ENCODE data around the gene C1orf105.

Gene C1orf105

GRCh38 chr1:172498857-172499256, 78.4 kb downstream of the C1orf105 start:
- no peak for DNase-seq (ENCODE audit: low spot score in 2 of 2)
- in situ Hi-C loops (cut with MboI; ENCODE audit: low sequenced_read_pairs), result no loop called here
- H3K4me3 ChIP-seq, result no peak overlapping the region

GRCh38 chr1:172499636-172500141, 79.2 kb downstream of the C1orf105 start:
- no peak for DNase-seq (ENCODE audit: low spot score in 2 of 2)
- Histone ChIP-seq H3K27me3 (ENCODE audit: low read depth) (peaks cover 3% of the 10 kb centered on the region; the same call in 1 of the 2 replicates), H3K9me3 (no peaks in the 10 kb centered on the region), H3K4me1 (peaks cover 11% of the 10 kb centered on the region), H3K4me3 (no peak overlapping the region), H3K36me3 (replicated peaks) (no peaks in the 10 kb centered on the region)
- in situ Hi-C loops (cut with MboI; ENCODE audit: low sequenced_read_pairs), result no loop called here

More at GRCh38 chr1:172498857-172499256, 78.4 kb downstream of the C1orf105 start:
- Histone ChIP-seq H3K4me1 (peaks cover 11% of the 10 kb centered on the region), H3K9me3 (no peaks in the 10 kb centered on the region), H3K27me3 (ENCODE audit: low read depth) (peaks cover 3% of the 10 kb centered on the region; the same call in 1 of the 2 replicates), H3K36me3 (replicated peaks) (no peaks in the 10 kb centered on the region)

GRCh38 chr1:172500207-172500606, 79.7 kb downstream of the C1orf105 start:
- in situ Hi-C loops (cut with MboI; ENCODE audit: low sequenced_read_pairs), result no loop called here
- Histone ChIP-seq H3K36me3 (replicated peaks) (no peaks in the 10 kb centered on the region), H3K27me3 (ENCODE audit: low read depth) (peaks cover 3% of the 10 kb centered on the region; the same call in 1 of the 2 replicates), H3K4me1 (peaks cover 11% of the 10 kb centered on the region), H3K9me3 (no peaks in the 10 kb centered on the region), H3K4me3 (no peak overlapping the region)
- no peak for DNase-seq (ENCODE audit: low spot score in 2 of 2)

DNA sequence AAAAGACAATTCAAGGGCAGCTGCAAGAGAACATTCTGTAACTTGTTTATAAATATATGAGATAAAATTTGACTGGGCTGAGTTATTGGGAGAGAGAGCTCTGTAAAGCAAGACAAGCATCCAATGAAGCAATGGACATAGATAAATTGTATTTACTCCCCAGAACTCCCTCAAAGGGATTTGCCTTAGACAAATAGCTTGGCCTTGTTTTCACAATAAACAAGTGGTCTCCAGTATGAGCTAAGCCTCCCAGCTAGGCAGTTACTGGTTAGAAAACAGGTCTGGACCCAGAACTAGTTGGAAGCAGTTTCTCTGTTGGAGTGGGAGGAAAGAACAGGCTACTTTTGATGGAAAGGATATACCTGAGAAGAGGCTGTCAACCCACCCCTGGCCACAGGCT, 87.3 kb downstream of the C1orf105 start:
- Histone ChIP-seq H3K4me3 (no peak overlapping the region), H3K9me3 (no peaks in the 10 kb centered on the region), H3K36me3 (replicated peaks) (no peaks in the 10 kb centered on the region), H3K4me1 (no peaks in the 10 kb centered on the region), H3K27me3 (ENCODE audit: low read depth) (peaks cover 5% of the 10 kb centered on the region)
- in situ Hi-C loops (cut with MboI; ENCODE audit: low sequenced_read_pairs), result no loop called here
- DNase-seq (ENCODE audit: low spot score in 2 of 2), result no peak

- no peak for DNase-seq (ENCODE audit: low spot score in 2 of 2)
- no peak overlapping the region for H3K4me3 ChIP-seq
- peaks cover 3% of the 10 kb centered on the region; the same call in 1 of the 2 replicates for H3K27me3 ChIP-seq (ENCODE audit: low read depth)
- in situ Hi-C loops (cut with MboI; ENCODE audit: low sequenced_read_pairs), result no loop called here
- no peaks in the 10 kb centered on the region for H3K9me3 ChIP-seq
- H3K4me1 ChIP-seq, result no peaks in the 10 kb centered on the region
- H3K36me3 ChIP-seq (replicated peaks), result no peaks in the 10 kb centered on the region
These were observed 90.0 kb downstream of the C1orf105 start for GRCh38 chr1:172510479-172510878.

GRCh38 chr1:172512591-172512990, 92.1 kb downstream of the C1orf105 start:
- in situ Hi-C loops (cut with MboI; ENCODE audit: low sequenced_read_pairs), result no loop called here
- no peaks in the 10 kb centered on the region for H3K4me1 ChIP-seq
- no peaks in the 10 kb centered on the region for H3K36me3 ChIP-seq (replicated peaks)
- H3K4me3 ChIP-seq, result no peak overlapping the region
- peaks cover 4% of the 10 kb centered on the region for H3K27me3 ChIP-seq (ENCODE audit: low read depth)
- DNase-seq (ENCODE audit: low spot score in 2 of 2), result no peak
- H3K9me3 ChIP-seq, result no peaks in the 10 kb centered on the region

GRCh38 chr1:172513479-172513878, 93.0 kb downstream of the C1orf105 start:
- in situ Hi-C loops (cut with MboI; ENCODE audit: low sequenced_read_pairs), result no loop called here
- no peaks in the 10 kb centered on the region for H3K9me3 ChIP-seq
- peaks cover 8% of the 10 kb centered on the region for H3K27me3 ChIP-seq (ENCODE audit: low read depth)
- no peaks in the 10 kb centered on the region for H3K36me3 ChIP-seq (replicated peaks)
- no peak for DNase-seq (ENCODE audit: low spot score in 2 of 2)
- H3K4me3 ChIP-seq, result no peak overlapping the region
- no peaks in the 10 kb centered on the region for H3K4me1 ChIP-seq

DNA sequence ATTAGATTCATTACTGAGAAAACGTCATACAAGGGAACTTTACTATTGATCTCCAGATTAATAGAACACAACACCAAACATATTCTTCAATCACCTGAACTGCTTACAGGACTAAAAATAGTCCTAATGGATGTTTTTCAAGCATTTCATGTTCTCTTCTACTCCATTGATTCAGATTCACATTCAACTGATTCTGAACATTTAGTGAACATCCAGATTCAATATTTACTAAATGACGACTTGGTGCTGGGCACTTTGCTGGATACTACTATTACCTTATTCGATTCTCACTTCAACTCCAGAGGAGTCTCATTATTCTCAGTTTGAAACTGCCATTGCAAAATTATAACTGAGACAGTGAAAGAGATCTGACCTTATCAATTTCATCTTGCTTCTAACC, 93.6 kb downstream of the C1orf105 start:
- Histone ChIP-seq H3K9me3 (no peaks in the 10 kb centered on the region), H3K36me3 (replicated peaks) (no peaks in the 10 kb centered on the region), H3K4me3 (no peak overlapping the region), H3K4me1 (no peaks in the 10 kb centered on the region), H3K27me3 (ENCODE audit: low read depth) (peaks cover 8% of the 10 kb centered on the region)
- DNase-seq (ENCODE audit: low spot score in 2 of 2), result no peak
- in situ Hi-C loops (cut with MboI; ENCODE audit: low sequenced_read_pairs), result no loop called here

DNA sequence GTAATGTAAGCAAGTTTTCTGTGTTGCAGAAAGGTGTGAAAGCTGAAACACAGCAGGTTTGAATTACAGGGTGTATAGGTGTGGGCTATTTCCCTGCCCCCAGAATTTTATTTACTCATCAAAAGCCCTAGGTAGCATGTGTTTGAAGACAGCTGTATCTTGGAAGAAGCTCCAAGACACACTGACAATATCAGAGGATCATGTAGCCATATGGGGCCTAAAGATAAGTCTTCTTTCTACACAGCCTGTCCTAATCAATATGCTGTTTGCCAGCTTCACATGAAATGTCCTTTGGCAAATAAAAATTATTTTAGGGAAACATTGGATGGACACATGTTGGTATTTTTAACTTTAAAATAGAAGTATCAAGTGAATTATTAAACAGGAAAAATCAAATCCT, 95.0 kb downstream of the C1orf105 start:
- Histone ChIP-seq H3K27me3 (ENCODE audit: low read depth) (peaks cover 8% of the 10 kb centered on the region), H3K4me1 (no peaks in the 10 kb centered on the region), H3K9me3 (no peaks in the 10 kb centered on the region), H3K4me3 (no peak overlapping the region), H3K36me3 (replicated peaks) (no peaks in the 10 kb centered on the region)
- in situ Hi-C loops (cut with MboI; ENCODE audit: low sequenced_read_pairs), result no loop called here
- no peak for DNase-seq (ENCODE audit: low spot score in 2 of 2)

DNA sequence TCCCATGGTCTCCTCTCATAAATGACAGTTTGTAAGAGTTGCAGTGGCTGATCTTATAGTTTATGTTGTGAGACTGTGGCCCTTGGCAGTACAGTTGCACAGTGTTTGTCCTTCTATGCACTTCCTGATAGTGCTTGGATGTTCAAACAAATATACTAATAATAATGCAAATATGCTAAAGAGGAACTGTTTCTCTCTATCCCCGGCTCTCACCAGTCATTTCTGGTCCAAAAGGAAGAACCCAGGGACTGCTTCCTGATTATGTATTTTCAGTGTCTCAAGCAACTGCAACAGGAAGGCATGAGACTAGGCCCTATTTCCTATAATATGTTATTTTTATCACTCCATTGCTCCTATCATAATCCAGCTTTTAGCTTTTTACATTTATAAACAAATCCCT, 95.4 kb downstream of the C1orf105 start:
- H3K4me3 ChIP-seq, result no peak overlapping the region
- H3K36me3 ChIP-seq (replicated peaks), result no peaks in the 10 kb centered on the region
- no peaks in the 10 kb centered on the region for H3K4me1 ChIP-seq
- peaks cover 8% of the 10 kb centered on the region for H3K27me3 ChIP-seq (ENCODE audit: low read depth)
- no peak for DNase-seq (ENCODE audit: low spot score in 2 of 2)
- in situ Hi-C loops (cut with MboI; ENCODE audit: low sequenced_read_pairs), result no loop called here
- H3K9me3 ChIP-seq, result no peaks in the 10 kb centered on the region

DNA sequence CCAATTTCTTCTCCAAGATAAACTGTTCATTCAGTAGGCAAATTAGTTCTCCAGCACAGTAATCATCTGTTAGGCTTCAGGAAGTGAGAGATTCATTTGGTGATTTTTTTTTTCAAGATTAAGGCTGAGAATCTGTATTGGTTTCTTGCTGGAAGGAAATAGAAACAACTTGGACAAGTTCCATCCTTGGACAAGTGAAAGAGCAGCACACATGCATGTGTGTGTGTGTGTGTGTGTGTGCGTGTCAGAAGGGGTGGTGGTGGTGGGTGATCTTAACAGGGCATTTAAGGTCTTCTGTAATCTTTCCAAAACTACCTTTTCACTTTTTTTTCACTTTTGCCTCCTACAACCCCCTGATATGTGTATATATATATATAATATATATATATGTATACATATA, 96.6 kb downstream of the C1orf105 start:
- H3K4me1 ChIP-seq, result no peaks in the 10 kb centered on the region
- in situ Hi-C loops (cut with MboI; ENCODE audit: low sequenced_read_pairs), result no loop called here

GRCh38 chr1:172517545-172517944, 97.1 kb downstream of the C1orf105 start:
- Histone ChIP-seq H3K4me1 (no peaks in the 10 kb centered on the region), H3K27me3 (ENCODE audit: low read depth) (peaks cover 5% of the 10 kb centered on the region), H3K9me3 (no peaks in the 10 kb centered on the region), H3K4me3 (no peak overlapping the region), H3K36me3 (replicated peaks) (no peaks in the 10 kb centered on the region)
- DNase-seq (ENCODE audit: low spot score in 2 of 2), result no peak
- in situ Hi-C loops (cut with MboI; ENCODE audit: low sequenced_read_pairs), result no loop called here

More for the DNA sequence above, 96.6 kb downstream of the C1orf105 start:
- Histone ChIP-seq H3K36me3 (replicated peaks) (no peaks in the 10 kb centered on the region), H3K9me3 (no peaks in the 10 kb centered on the region), H3K27me3 (ENCODE audit: low read depth) (peaks cover 5% of the 10 kb centered on the region), H3K4me3 (no peak overlapping the region)
- DNase-seq (ENCODE audit: low spot score in 2 of 2), result no peak

Measured in HAP-1 (cell line).